Neuronal stem cell (in vitro differentiated cells): ENCODE results near the gene GARS1.

Experiments
- DNase-seq: peaks from one replicate; pipeline ENCODE4 v3.0.0-alpha.2; 2013; ENCODE audit warnings: low spot score
- H2AFZ ChIP-seq: one replicate; pipeline ENCODE4 v1.6.1; 2013; ENCODE audit warnings: mild to moderate bottlenecking, low read length, inconsistent platforms
- H2AK5ac ChIP-seq: 2 replicates; pipeline ENCODE4 v1.6.1; 2013; ENCODE audit warnings: low read depth, mild to moderate bottlenecking, inconsistent platforms, low read length, moderate library complexity, mixed read lengths
- H2BK120ac ChIP-seq: 2 replicates; pipeline ENCODE4 v1.6.1; 2013; ENCODE audit warnings: low read depth, mild to moderate bottlenecking, inconsistent platforms, low read length, moderate library complexity, mixed read lengths
- H2BK12ac ChIP-seq: one replicate; pipeline ENCODE4 v1.6.1; 2013; ENCODE audit warnings: low read length, inconsistent platforms
- H2BK15ac ChIP-seq: 2 replicates; pipeline ENCODE4 v1.6.1; 2013; ENCODE audit warnings: mild to moderate bottlenecking, low read length, inconsistent platforms, mixed read lengths
- H2BK5ac ChIP-seq: one replicate; pipeline ENCODE4 v1.6.1; 2013; ENCODE audit warnings: inconsistent platforms, mild to moderate bottlenecking, low read length, moderate library complexity
- H3K14ac ChIP-seq: one replicate; pipeline ENCODE4 v1.6.1; 2013; ENCODE audit warnings: low read length, inconsistent platforms
- H3K18ac ChIP-seq: 2 replicates; pipeline ENCODE4 v1.6.1; 2013; ENCODE audit warnings: low read length, inconsistent platforms
- H3K23ac ChIP-seq: 2 replicates; pipeline ENCODE4 v1.6.1; 2013; ENCODE audit warnings: low read depth, mild to moderate bottlenecking, mixed read lengths, low read length, inconsistent platforms; ENCODE audit not compliant: poor library complexity
- H3K27ac ChIP-seq: replicated peaks from 3 replicates; pipeline ENCODE4 v1.5.1; 2013; ENCODE audit warnings: low read length, inconsistent platforms
- H3K27me3 ChIP-seq, 3 experiments: 2 replicates each; pipeline ENCODE4 v1.6.1; 2013; ENCODE audit warnings: low read length in 3 of 3, mild to moderate bottlenecking in 2 of 3, inconsistent platforms in 1 of 3, low read depth in 1 of 3, mixed read lengths in 1 of 3, moderate library complexity in 1 of 3; ENCODE audit not compliant: control insufficient read depth in 3 of 3, insufficient read depth in 3 of 3
- H3K36me3 ChIP-seq, 2 donors: replicated peaks in 1 of 2; 2 replicates each; pipeline ENCODE4 v1.6.1; 2013; ENCODE audit warnings: low read length in 2 of 2; ENCODE audit not compliant: control insufficient read depth in 2 of 2, insufficient read depth in 2 of 2
- H3K4ac ChIP-seq: 2 replicates; pipeline ENCODE4 v1.6.1; 2013; ENCODE audit warnings: inconsistent platforms, mild to moderate bottlenecking, low read length, moderate library complexity
- H3K4me1 ChIP-seq, 2 donors: 1 replicate in 1 of 2; 2 replicates in 1 of 2; pipeline ENCODE4 v1.6.1; 2013; ENCODE audit warnings: low read length in 2 of 2, low read depth in 1 of 2; ENCODE audit not compliant: control insufficient read depth in 2 of 2, insufficient read depth in 1 of 2
- H3K4me2 ChIP-seq: one replicate; pipeline ENCODE4 v1.6.1; 2013; ENCODE audit warnings: mild to moderate bottlenecking, low read length, inconsistent platforms; ENCODE audit not compliant: insufficient read depth, poor library complexity, severe bottlenecking
- H3K4me3 ChIP-seq, 2 donors: 2 replicates each; pipeline ENCODE4 v1.5.1; 2013; ENCODE audit warnings: low read length in 2 of 2, mild to moderate bottlenecking in 2 of 2, inconsistent platforms in 1 of 2, moderate library complexity in 1 of 2
- H3K79me1 ChIP-seq: one replicate; pipeline ENCODE4 v1.6.1; 2013; ENCODE audit warnings: low read depth, mild to moderate bottlenecking, inconsistent platforms, low read length, moderate library complexity
- H3K9ac ChIP-seq: one replicate; pipeline ENCODE4 v1.6.1; 2013; ENCODE audit warnings: mild to moderate bottlenecking, low read depth, low read length, inconsistent platforms; ENCODE audit not compliant: poor library complexity
- H3K9me3 ChIP-seq, 2 donors: replicated peaks in 1 of 2; 2 replicates each; pipeline versions ENCODE3 to v1.6.1; 2013; ENCODE audit warnings: low read length in 2 of 2, mild to moderate bottlenecking in 2 of 2, inconsistent platforms in 1 of 2, low read depth in 1 of 2, mixed read lengths in 1 of 2, moderate library complexity in 1 of 2; ENCODE audit not compliant: control insufficient read depth in 2 of 2, insufficient read depth in 1 of 2
- H4K8ac ChIP-seq: one replicate; pipeline ENCODE4 v1.6.1; 2013; ENCODE audit warnings: low read depth, mild to moderate bottlenecking, inconsistent platforms, low read length, moderate library complexity
- H4K91ac ChIP-seq: one replicate; pipeline ENCODE4 v1.6.1; 2013; ENCODE audit warnings: low read length, low read depth, mild to moderate bottlenecking, inconsistent platforms; ENCODE audit not compliant: poor library complexity
- WGBS, 2 donors: extraction: QIAGEN DNeasy Blood & Tissue Kit; methylation state at CpG; one replicate each; pipeline ENCODE4 v1.1.7; 2013; ENCODE audit warnings: missing lambda C conversion rate in 2 of 2, mixed read lengths in 1 of 2; ENCODE audit not compliant: insufficient read length in 2 of 2, insufficient replicate concordance in 1 of 2; ENCODE audit errors: extremely low coverage in 2 of 2; 5-methylcytosine and 5-hydroxymethylcytosine counted together

GARS1 gene

GRCh38 chr7:30683306-30683705, 88.6 kb downstream of the GARS1 start:
- H2BK5ac ChIP-seq: no peak overlapping the region
- no peak overlapping the region for H3K27ac ChIP-seq
- H3K4me2 ChIP-seq: no peak overlapping the region

More at GRCh38 chr7:30683306-30683705, 88.6 kb downstream of the GARS1 start:
- DNase-seq: no peak
- Histone ChIP-seq H3K9ac (no peak overlapping the region), H2BK120ac (no peak overlapping the region), H2AFZ (no peak overlapping the region), H3K4ac (no peak overlapping the region), H3K4me1 (peaks cover 11 to 27% of the 10 kb centered on the region in 2 donors), H3K27me3 (peaks cover 3 to 81% (median 31%) of the 10 kb centered on the region in 3 experiments), H4K8ac (no peak overlapping the region), H3K4me3 (no peak overlapping the region), H2AK5ac (peak overlapping the region; percentile 57), H3K79me1 (no peaks in the 10 kb centered on the region), H4K91ac (no peak overlapping the region), H2BK15ac (no peak overlapping the region), H3K14ac (no peak overlapping the region), H2BK12ac (no peak overlapping the region), H3K9me3 (peaks cover 0 to 2% of the 10 kb centered on the region in 2 donors), H3K23ac (no peak overlapping the region), H3K36me3 (no peaks in the 10 kb centered on the region), H3K18ac (no peak overlapping the region)
- no CpG with 5 or more reads among the region's 5 CpGs for WGBS, 2 donors
